Mucosa of gallbladder (tissue), 1 donor: ENCODE results near the gene RPS19BP1. TPM values are rescaled to one million over a fixed set of nuclear protein-coding genes. Genes with fewer than 3 reads are reported as not detected.

Source experiments
- DNase-seq: peaks from one replicate; pipeline ENCODE4 v3.0.0-alpha.2; 2020; ENCODE audit warnings: low spot score
- total RNA-seq: library from RNA; stranded (reverse); gene quantifications from one replicate; pipeline ENCODE4 v1.2.1, GENCODE V29; 2021
- donor health status: DM: no; HTN: no; CAD: no.

The RPS19BP1 gene
- total RNA-seq, 1 donor from 2014 or later, result 76.9 TPM

- DNase-seq, result no peak
These were observed 41.4 kb downstream of the RPS19BP1 start for GRCh38 chr22:39490966-39491680.

DNA sequence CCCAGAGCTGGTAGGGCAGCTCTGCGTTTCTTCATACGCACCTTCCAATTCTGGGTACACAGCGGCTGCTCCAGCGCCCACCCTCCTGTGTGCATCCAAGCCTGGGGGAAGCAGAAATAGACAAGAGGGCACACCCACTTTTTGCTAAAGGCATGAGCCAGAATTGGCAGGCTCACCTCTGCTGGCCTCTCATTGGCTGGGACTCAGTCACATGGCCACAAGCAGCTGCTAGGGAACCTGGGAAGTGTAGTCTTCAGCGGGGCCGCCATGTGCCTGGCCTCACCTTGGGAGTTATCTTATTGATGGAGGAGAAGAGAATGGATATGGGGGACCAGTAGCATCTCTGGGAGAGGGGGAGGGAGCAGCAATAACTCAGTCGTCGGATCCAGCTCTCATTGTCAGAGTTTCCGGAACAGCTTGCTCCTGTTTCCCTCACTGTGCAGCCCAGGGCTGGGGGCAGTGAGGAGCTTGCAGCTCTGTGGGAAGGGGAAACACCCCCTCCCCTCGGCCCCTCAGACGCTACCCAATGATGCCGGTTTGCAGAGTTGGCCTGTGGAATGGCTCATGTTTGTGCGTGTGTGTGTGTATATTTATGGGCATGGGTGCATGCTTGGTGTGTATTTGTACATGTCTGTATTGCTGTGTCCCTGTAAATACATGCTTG is 42.3 kb downstream of the RPS19BP1 start:
- peak; percentile 77 for DNase-seq

DNA sequence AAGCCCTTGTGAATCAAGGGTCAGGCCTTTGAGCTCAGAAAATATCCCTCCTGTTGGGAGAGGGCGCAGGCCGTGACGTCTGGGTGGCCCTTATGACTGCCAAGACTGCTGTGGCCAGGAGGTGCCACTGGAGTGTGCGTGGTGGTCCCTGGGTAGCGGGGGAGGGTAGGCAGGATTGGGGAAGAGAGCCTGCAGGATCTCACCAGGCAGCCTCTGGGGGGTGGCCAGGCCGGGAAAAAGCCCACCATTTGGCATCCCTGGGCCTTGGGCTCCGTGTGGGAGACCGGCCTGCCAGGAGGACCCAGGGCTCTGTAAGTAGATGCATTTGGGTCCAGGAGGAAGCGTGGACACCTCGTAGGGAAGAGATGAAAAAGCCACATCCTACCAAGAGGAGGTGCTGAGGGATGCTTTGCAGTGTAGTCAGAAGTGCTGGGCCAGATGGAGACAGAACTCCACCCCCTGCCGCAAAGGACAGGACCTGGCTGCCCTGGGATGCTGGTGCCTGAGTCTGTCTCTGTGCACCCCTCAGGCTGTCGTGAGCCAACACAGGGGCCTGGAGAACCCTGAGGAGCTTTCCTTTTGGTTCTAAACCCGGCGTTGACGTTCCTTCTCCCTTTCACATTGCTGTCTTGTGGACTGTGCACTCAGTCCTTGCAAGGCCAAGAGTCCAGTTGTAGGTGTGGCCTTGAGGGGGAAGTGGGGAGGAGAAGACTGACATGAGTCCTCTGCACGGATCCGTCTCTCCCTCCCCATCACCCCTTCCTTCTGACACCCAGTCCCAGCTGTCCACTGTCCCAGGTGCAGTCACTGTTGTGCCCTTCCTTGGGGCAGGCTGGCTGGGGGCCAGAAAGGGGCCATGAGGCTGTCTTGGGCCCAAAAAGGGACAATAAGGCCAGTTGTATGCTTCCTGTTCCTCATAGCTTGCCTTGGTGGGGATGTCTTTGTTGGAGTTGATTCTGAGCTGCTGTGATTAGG is 43.2 kb downstream of the RPS19BP1 start:
- DNase-seq, result no peak

- no peak for DNase-seq
These were observed 43.9 kb downstream of the RPS19BP1 start for GRCh38 chr22:39488563-39489083.

GRCh38 chr22:39487826-39488520 is 44.6 kb downstream of the RPS19BP1 start:
- no peak for DNase-seq

DNA sequence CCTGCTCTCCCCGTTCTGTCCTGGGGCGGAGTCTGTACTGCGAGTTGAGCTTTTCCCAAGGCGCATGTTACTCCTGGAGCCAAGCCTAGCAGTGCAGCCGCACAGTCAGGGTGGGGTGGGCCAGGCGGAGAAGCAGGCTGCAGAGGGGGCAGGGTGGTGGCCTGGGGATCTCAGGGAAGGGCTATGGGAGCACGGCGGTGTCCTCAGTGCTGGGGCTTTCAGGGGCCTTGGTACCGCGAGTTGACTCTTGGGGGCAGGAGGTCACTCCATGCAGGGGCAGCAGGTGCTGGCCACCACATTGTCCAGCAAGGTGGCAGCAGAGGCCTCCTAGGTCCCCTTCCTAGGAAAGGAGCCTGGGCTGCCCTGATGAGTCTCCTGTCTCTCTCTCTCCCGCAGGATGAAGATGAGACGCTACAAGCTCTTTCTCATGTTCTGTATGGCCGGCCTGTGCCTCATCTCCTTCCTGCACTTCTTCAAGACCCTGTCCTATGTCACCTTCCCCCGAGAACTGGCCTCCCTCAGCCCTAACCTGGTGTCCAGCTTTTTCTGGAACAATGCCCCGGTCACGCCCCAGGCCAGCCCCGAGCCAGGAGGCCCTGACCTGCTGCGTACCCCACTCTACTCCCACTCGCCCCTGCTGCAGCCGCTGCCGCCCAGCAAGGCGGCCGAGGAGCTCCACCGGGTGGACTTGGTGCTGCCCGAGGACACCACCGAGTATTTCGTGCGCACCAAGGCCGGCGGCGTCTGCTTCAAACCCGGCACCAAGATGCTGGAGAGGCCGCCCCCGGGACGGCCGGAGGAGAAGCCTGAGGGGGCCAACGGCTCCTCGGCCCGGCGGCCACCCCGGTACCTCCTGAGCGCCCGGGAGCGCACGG is 45.4 kb downstream of the RPS19BP1 start:
- DNase-seq, result no peak

DNA sequence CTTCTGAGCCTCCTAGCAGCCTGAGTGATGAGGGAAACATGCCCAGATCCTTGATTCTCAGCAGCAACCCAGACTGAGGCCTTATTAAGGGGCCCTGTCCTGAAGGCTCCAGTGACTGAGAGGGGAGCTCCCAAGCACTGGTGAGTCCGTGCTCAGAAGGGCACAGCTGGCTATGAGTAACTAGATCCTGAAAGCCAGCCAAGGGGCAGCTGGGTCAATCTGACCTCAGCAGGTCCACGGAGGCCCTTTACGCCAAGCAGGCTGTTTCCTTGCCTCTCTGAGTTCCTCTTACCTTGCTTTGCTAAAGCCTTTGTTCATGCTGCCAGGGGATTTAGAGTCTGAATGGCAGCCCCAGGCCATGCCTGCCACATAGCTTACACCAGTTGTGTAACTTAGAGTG is 49.8 kb downstream of the RPS19BP1 start:
- DNase-seq, result no peak

DNA sequence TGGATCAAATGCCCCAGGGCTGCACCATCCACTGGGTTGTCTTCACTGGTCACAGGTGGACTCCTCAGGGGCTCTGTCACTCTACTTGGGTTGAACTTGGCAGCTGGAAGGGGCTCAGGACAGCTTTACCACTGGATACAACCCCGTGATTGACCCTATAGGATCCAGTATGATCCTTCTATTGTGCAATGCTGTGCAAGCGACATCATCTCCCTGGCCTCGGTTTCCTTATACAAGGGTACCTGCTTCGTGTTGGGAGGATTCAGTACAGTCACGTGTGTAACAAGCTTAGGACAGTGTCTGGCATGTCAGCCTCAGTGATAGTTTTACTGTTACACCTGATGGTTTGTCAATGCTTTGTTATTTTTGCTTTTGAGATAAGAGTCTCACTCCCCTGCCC is 51.0 kb downstream of the RPS19BP1 start:
- DNase-seq, result no peak

DNA sequence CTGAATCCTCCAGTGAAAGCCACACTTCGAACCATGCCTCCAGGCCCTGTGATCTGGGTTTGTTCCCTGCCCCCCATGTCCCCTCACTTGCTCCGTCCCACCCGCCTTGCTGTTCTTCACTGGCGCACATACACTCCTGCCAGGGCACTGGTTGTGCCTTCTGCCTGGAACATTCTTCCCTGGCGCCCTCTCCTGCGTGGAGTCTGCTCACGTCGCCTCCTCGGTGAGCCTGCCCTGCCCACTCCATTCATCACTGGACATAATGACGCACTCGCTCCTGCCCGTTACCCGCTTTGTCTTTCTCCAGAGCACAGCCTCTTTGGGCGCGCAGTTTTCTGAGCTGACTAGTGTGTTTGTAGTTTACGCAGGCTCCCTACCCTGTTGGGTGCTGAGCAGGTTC is 51.5 kb downstream of the RPS19BP1 start:
- no peak for DNase-seq

DNA sequence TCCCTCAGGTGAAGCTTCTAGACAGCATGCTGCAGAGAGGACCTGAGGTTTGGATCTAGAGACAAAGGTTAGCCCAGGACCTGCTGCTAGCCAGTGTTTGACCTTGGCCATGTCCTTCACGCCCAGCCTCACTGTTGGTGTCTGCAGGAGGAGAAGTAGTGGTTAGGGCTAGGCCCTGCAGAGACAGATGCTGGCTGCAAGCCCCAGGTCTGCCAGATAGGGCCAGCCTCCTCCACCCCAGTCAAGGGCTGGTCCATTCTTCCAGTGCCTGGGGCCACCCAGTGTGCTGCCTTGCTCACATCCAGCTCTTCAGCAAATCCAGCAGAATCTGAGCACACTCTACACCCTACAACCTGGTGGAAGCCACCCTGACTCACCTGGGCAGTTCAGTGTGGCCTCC is 52.0 kb downstream of the RPS19BP1 start:
- DNase-seq, result no peak

DNA sequence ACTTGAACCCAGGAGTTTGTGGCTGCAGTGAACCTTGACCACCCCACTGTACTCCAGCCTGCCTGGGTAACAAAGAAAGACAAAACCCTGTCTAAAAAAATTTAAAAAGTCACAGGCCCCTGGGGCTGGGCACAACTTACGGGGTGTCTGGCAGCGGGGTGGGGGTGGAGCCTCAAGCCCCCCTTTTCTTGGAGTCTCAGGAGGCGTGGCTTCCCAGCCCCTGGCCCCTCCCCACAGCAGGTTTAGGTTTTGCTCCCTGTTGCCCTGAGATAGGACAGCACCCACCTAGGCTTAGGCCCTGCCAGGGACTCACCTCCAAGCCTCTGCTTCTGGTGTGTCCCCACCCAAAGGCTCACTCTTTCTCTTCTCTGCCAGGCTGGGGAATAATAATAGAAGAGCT is 53.3 kb downstream of the RPS19BP1 start:
- no peak for DNase-seq

Other genes starting within 250 kb of the RPS19BP1 start
- 1,535 TPM for gene RPL3, start 213.1 kb downstream of the RPS19BP1 start, total RNA-seq
- 41.8 TPM for gene SYNGR1, start 182.8 kb downstream of the RPS19BP1 start, total RNA-seq
- gene TAB1, start 133.0 kb downstream of the RPS19BP1 start, total RNA-seq, result 40.2 TPM
- 104 TPM for gene MGAT3, start 75.7 kb downstream of the RPS19BP1 start, total RNA-seq
- 24.1 TPM for gene MIEF1, start 30.5 kb downstream of the RPS19BP1 start, total RNA-seq
- gene ATF4, start 12.2 kb downstream of the RPS19BP1 start, total RNA-seq, result 248 TPM
- 0.43 TPM for gene CACNA1I, start 38.0 kb upstream of the RPS19BP1 start, total RNA-seq